Endodermal cell (in vitro differentiated cells): ENCODE data around the gene LPGAT1. TPM values are rescaled to one million over a fixed set of nuclear protein-coding genes. Genes with fewer than 3 reads are reported as not detected.

Source experiments
- DNase-seq: peaks from one replicate; pipeline ENCODE4 v3.0.0-alpha.2; 2017
- H3K27ac ChIP-seq: 2 replicates; pipeline ENCODE4 v1.5.1; 2013; ENCODE audit warnings: mild to moderate bottlenecking, low read depth, low read length, moderate library complexity
- H3K27me3 ChIP-seq: 2 replicates; pipeline ENCODE4 v1.6.1; 2013; ENCODE audit warnings: mild to moderate bottlenecking, low read length, moderate library complexity; ENCODE audit not compliant: insufficient read depth, control insufficient read depth, poor library complexity, severe bottlenecking
- H3K36me3 ChIP-seq: 2 replicates; pipeline ENCODE4 v1.7.0; 2013; ENCODE audit warnings: mild to moderate bottlenecking, low read length, moderate library complexity; ENCODE audit not compliant: control insufficient read depth, insufficient read depth
- H3K4me1 ChIP-seq: one replicate; pipeline ENCODE4 v1.7.0; 2013; ENCODE audit warnings: low read length; ENCODE audit not compliant: control insufficient read depth, insufficient read depth
- H3K4me3 ChIP-seq: 2 replicates; pipeline ENCODE4 v1.5.1; 2013; ENCODE audit warnings: mild to moderate bottlenecking, low read length, moderate library complexity
- H3K9ac ChIP-seq: 2 replicates; pipeline ENCODE4 v1.6.1; 2013; ENCODE audit warnings: mild to moderate bottlenecking, low read length, moderate library complexity; ENCODE audit not compliant: poor library complexity, severe bottlenecking; ENCODE audit errors: extremely low read depth
- H3K9me3 ChIP-seq: 2 replicates; pipeline ENCODE4 v1.6.1; 2013; ENCODE audit warnings: mild to moderate bottlenecking, low read length, moderate library complexity; ENCODE audit not compliant: control insufficient read depth
- H3K27ac Mint-ChIP-seq: 2 replicates; pipeline ENCODE4 v1.8.0; 2020; ENCODE audit warnings: mixed read lengths
- H3K27me3 Mint-ChIP-seq: 2 replicates; pipeline ENCODE4 v1.8.0; 2021; ENCODE audit warnings: mild to moderate bottlenecking, mixed read lengths; ENCODE audit not compliant: insufficient read depth
- H3K36me3 Mint-ChIP-seq: 2 replicates; pipeline ENCODE4 v1.8.0; 2020; ENCODE audit warnings: low read depth, mixed read lengths
- H3K4me1 Mint-ChIP-seq: 2 replicates; pipeline ENCODE4 v1.8.0; 2020; ENCODE audit warnings: mixed read lengths
- H3K4me3 Mint-ChIP-seq: 2 replicates; pipeline ENCODE4 v1.8.0; 2020; ENCODE audit warnings: mild to moderate bottlenecking, moderate library complexity, mixed read lengths
- H3K9me3 Mint-ChIP-seq: 2 replicates; pipeline ENCODE4 v1.8.0; 2020; ENCODE audit warnings: mild to moderate bottlenecking, mixed read lengths
- WGBS, 2 experiments: methylation state at CpG; one replicate each; pipeline versions ENCODE4 v1.1.5 to v1.1.7; 2013; ENCODE audit warnings: missing lambda C conversion rate in 2 of 2, mixed read lengths in 1 of 2; ENCODE audit not compliant: insufficient coverage in 1 of 2, insufficient read length in 1 of 2; 5-methylcytosine and 5-hydroxymethylcytosine counted together
- total RNA-seq, 2 donors: library from RNA; stranded (reverse); fragmentation: NEBNext Ultra II Directional in 1 of 2; extraction: Animal tissue kit (Norgen Biotek cat#: 25700) in 1 of 2; gene quantifications; 2 replicates in 1 of 2; 3 replicates in 1 of 2; pipeline ENCODE4 v1.2.1, GENCODE V29; 2021
- TF ChIP-seq, protein P1 (sequence below): fragments of 200-600 bp; sonication (generic); conservative IDR thresholded peaks from 2 replicates; pipeline ENCODE4 v1.5.0; 2021; ENCODE audit warnings: antibody characterized with exemption, mild to moderate bottlenecking

Gene LPGAT1
- total RNA-seq, 2 donors from 2014 or later, result 57.0 to 66.9 TPM

- H3K9me3 Mint-ChIP-seq, result peaks cover 4% of the 10 kb centered on the region
- no peaks in the 10 kb centered on the region for H3K4me1 Mint-ChIP-seq
- H3K27ac Mint-ChIP-seq, result no peak overlapping the region
- no peaks in the 10 kb centered on the region for H3K27me3 Mint-ChIP-seq
- H3K4me3 ChIP-seq, result no peak overlapping the region
- peaks cover 48% of the 10 kb centered on the region for H3K36me3 Mint-ChIP-seq
- H3K36me3 ChIP-seq, result peaks cover 61% of the 10 kb centered on the region
- TF ChIP-seq, protein P1, sequence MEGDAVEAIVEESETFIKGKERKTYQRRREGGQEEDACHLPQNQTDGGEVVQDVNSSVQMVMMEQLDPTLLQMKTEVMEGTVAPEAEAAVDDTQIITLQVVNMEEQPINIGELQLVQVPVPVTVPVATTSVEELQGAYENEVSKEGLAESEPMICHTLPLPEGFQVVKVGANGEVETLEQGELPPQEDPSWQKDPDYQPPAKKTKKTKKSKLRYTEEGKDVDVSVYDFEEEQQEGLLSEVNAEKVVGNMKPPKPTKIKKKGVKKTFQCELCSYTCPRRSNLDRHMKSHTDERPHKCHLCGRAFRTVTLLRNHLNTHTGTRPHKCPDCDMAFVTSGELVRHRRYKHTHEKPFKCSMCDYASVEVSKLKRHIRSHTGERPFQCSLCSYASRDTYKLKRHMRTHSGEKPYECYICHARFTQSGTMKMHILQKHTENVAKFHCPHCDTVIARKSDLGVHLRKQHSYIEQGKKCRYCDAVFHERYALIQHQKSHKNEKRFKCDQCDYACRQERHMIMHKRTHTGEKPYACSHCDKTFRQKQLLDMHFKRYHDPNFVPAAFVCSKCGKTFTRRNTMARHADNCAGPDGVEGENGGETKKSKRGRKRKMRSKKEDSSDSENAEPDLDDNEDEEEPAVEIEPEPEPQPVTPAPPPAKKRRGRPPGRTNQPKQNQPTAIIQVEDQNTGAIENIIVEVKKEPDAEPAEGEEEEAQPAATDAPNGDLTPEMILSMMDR, result no peak
- no peaks in the 10 kb centered on the region for H3K4me1 ChIP-seq
- H3K9ac ChIP-seq, result no peak overlapping the region
- no peaks in the 10 kb centered on the region for H3K9me3 ChIP-seq
- no peak overlapping the region for H3K27ac ChIP-seq
- 93 to 95% methylated on average over 3 to 11 of the region's 11 CpGs for WGBS, 2 experiments
- no peaks in the 10 kb centered on the region for H3K27me3 ChIP-seq
- no peak overlapping the region for H3K4me3 Mint-ChIP-seq
- no peak for DNase-seq
Measured at GRCh38 chr1:211789641-211790464, 40.7 kb downstream of the LPGAT1 start.

DNA sequence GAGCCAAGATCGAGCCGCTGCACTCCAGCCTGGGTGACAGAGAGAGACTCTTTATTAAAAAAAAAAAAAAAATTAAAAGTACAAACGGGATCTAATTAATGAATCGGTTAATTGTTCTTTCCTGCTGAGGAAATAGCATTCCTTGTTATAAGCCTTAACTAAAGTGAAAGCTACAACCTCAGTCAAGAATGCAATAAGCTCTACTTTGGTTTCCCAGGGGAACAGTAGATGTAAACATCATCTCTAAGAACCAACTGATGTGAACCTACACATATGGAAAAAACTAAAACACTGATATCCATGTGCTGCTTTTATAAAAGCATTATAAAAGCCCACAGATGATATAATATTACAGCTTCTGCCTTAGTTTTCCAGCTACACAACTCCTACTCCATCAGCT lies 41.9 kb downstream of the LPGAT1 start:
- Histone ChIP-seq H3K27ac (no peak overlapping the region), H3K9ac (no peak overlapping the region), H3K4me1 (no peaks in the 10 kb centered on the region), H3K27me3 (no peaks in the 10 kb centered on the region), H3K4me3 (no peak overlapping the region), H3K9me3 (no peaks in the 10 kb centered on the region), H3K36me3 (peaks cover 59% of the 10 kb centered on the region)
- no peak overlapping the region for H3K4me3 Mint-ChIP-seq
- H3K27ac Mint-ChIP-seq, result no peak overlapping the region
- H3K9me3 Mint-ChIP-seq, result peaks cover 4% of the 10 kb centered on the region
- DNase-seq, result no peak
- H3K4me1 Mint-ChIP-seq, result no peaks in the 10 kb centered on the region
- TF ChIP-seq, protein P1, result no peak
- no peaks in the 10 kb centered on the region for H3K27me3 Mint-ChIP-seq
- peaks cover 47% of the 10 kb centered on the region for H3K36me3 Mint-ChIP-seq
- WGBS, 2 experiments, result 83 to 96% methylated on average over 2 to 4 of the region's 4 CpGs

GRCh38 chr1:211783897-211784296 lies 46.7 kb downstream of the LPGAT1 start:
- Mint-ChIP-seq H3K9me3 (no peaks in the 10 kb centered on the region), H3K36me3 (peaks cover 35% of the 10 kb centered on the region), H3K4me1 (no peaks in the 10 kb centered on the region), H3K4me3 (no peak overlapping the region), H3K27me3 (no peaks in the 10 kb centered on the region), H3K27ac (no peak overlapping the region)
- no peak for DNase-seq
- Histone ChIP-seq H3K4me3 (no peak overlapping the region), H3K9me3 (no peaks in the 10 kb centered on the region), H3K4me1 (no peaks in the 10 kb centered on the region), H3K9ac (no peak overlapping the region), H3K36me3 (peaks cover 61% of the 10 kb centered on the region), H3K27me3 (no peaks in the 10 kb centered on the region), H3K27ac (no peak overlapping the region)
- WGBS, 2 experiments, result 71 to 83% methylated on average over 1 of the region's 1 CpG
- TF ChIP-seq, protein P1, result no peak
